ENCODE results near the gene STARD13.

Gene STARD13

DNA sequence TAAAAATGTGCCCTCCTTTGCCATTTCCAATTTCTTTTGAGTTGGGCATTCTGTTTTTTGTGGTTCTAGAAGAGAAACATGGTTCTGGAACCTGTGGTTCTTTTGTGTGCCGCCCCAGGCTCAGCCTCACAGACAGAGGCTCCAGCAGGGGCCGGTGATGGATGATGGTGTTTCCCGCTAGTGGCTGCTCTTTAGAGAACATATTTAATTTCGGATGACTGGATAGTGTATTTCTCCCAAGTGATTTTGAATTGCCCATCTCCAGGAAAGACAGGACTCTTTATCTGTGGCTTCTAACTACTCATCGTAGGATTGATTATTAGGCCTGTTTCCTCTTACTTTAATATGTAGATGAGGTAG lies 194.2 kb downstream of the STARD13 start:
- DNase-seq (ENCODE audit: low spot score) = no peak
- no peak overlapping the region for H3K27ac ChIP-seq
- no peak for TF ChIP-seq CTCF (IDR thresholded peaks at IDR 0.05)
- H3K4me3 ChIP-seq = no peak overlapping the region

DNA sequence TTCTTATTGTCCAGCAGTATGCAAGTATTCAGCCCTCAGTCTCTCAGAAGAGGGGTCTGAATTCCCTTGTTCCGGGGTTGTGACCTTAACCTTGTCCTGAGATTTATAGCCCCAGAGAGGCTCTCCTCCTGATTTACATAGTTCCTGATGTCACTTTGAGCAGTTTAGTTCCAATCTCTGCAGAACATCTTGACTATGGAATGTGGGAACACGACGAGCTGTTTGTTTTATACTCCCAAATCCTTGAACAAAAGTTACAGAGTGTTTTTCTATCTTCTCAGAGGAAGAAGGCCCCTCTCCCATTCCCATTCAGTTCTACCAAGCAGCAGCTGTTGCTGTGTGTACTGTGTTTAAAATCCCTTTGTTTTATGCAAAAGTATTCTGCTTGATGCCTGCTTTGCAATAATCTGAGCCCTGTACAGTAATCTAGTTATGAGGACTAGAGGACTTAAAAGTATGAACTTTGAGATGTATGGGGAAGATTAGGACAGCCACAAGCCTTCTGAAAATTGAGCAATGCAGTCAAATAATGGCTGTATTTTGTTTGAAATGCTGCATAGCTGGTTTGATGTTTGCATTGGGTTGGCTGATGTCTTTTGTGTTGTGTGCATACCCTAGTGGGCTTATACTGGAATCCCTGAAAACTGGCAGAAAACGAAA lies 194.7 kb downstream of the STARD13 start:
- no peak for DNase-seq (ENCODE audit: low spot score)
- Histone ChIP-seq H3K27ac (no peak overlapping the region), H3K4me3 (no peak overlapping the region)
- TF ChIP-seq CTCF (IDR thresholded peaks at IDR 0.05) = no peak

- TF ChIP-seq CTCF (IDR thresholded peaks at IDR 0.05) = no peak
- H3K4me3 ChIP-seq = no peak overlapping the region
- H3K27ac ChIP-seq = no peak overlapping the region
- no peak for DNase-seq (ENCODE audit: low spot score)
Measured at GRCh38 chr13:33089311-33089710, 196.2 kb downstream of the STARD13 start.

- DNase-seq (ENCODE audit: low spot score) = no peak
- TF ChIP-seq CTCF (IDR thresholded peaks at IDR 0.05) = no peak
- H3K4me3 ChIP-seq = no peak overlapping the region
- H3K27ac ChIP-seq = no peak overlapping the region
Measured at GRCh38 chr13:33087790-33088189, 197.8 kb downstream of the STARD13 start.

- DNase-seq (ENCODE audit: low spot score) = no peak
Measured at GRCh38 chr13:33087091-33087490, 198.5 kb downstream of the STARD13 start.

DNA sequence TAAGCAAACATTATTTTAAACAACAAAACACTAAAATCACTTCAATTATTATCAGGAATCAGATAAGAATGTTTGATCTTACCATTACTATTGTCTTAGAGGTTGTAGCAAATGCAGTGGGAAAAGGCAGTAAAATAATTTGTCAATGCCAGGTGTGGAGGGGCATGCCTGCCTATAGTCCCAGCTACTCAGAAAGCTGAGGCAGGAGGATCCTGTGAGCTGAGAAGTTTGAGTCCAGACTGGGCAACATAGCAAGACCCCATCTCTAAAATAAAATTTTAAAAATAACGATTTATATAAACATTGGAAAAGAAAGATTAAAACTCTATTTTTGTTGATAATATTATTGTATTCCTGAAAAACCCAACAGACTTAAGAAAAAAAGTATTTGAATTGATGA lies 202.5 kb downstream of the STARD13 start:
- TF ChIP-seq CTCF (IDR thresholded peaks at IDR 0.05) = no peak
- DNase-seq (ENCODE audit: low spot score) = no peak
- no peak overlapping the region for H3K4me3 ChIP-seq
- no peak overlapping the region for H3K27ac ChIP-seq

More at GRCh38 chr13:33087091-33087490, 198.5 kb downstream of the STARD13 start:
- H3K27ac ChIP-seq = no peak overlapping the region
- no peak for TF ChIP-seq CTCF (IDR thresholded peaks at IDR 0.05)
- no peak overlapping the region for H3K4me3 ChIP-seq

GRCh38 chr13:33081666-33082065 lies 203.9 kb downstream of the STARD13 start:
- TF ChIP-seq CTCF (IDR thresholded peaks at IDR 0.05) = no peak
- H3K27ac ChIP-seq = no peak overlapping the region
- DNase-seq (ENCODE audit: low spot score) = no peak
- no peak overlapping the region for H3K4me3 ChIP-seq
